Putamen (tissue), 1 donor: ENCODE data around the gene NKX2-2.

Experiments
- DNase-seq: peaks from one replicate; pipeline ENCODE4 v3.0.0-alpha.2; 2016; ENCODE audit warnings: low spot score

Gene NKX2-2

GRCh38 chr20:21521596-21522480, 8.0 kb upstream of the NKX2-2 start:
- DNase-seq: peak; percentile 34

- peak; percentile 74 for DNase-seq
Measured at GRCh38 chr20:21520702-21521595, 7.1 kb upstream of the NKX2-2 start.

GRCh38 chr20:21519136-21519584, 5.3 kb upstream of the NKX2-2 start:
- DNase-seq: no peak

- DNase-seq: no peak
Measured at GRCh38 chr20:21518292-21518991, 4.6 kb upstream of the NKX2-2 start.

GRCh38 chr20:21517566-21518277, 3.9 kb upstream of the NKX2-2 start:
- DNase-seq: no peak

GRCh38 chr20:21516861-21517565, 3.1 kb upstream of the NKX2-2 start:
- DNase-seq: no peak

GRCh38 chr20:21516180-21516567, 2.3 kb upstream of the NKX2-2 start:
- no peak for DNase-seq

GRCh38 chr20:21515300-21516179, 1.7 kb upstream of the NKX2-2 start:
- DNase-seq: peak; percentile 47

GRCh38 chr20:21514553-21515251, 838 bp upstream of the NKX2-2 start:
- DNase-seq: peak; percentile 42

GRCh38 chr20:21513181-21513663, 642 bp downstream of the NKX2-2 start:
- peak; percentile 45 for DNase-seq

GRCh38 chr20:21512634-21513180, 1.2 kb downstream of the NKX2-2 start:
- peak; percentile 72 for DNase-seq

GRCh38 chr20:21511850-21512633, 1.8 kb downstream of the NKX2-2 start:
- peak; percentile 45 for DNase-seq

- no peak for DNase-seq
Measured at GRCh38 chr20:21511485-21511849, 2.4 kb downstream of the NKX2-2 start.

- DNase-seq: peak; percentile 34
Measured at GRCh38 chr20:21510414-21511384, 3.2 kb downstream of the NKX2-2 start.

GRCh38 chr20:21509597-21510371, 4.1 kb downstream of the NKX2-2 start:
- peak; percentile 45 for DNase-seq

- no peak for DNase-seq
Measured at GRCh38 chr20:21509079-21509596, 4.7 kb downstream of the NKX2-2 start.
